Spleen (tissue), 11 donors: ENCODE results near the gene PLEKHF1. TPM values are rescaled to one million over a fixed set of nuclear protein-coding genes. Genes with fewer than 3 reads are reported as not detected.

ENCODE experiments used
- DNase-seq: peaks from one replicate; pipeline ENCODE4 v3.0.0-alpha.2; 2020
- H3K27ac ChIP-seq, 8 donors: fragments of 200-600 bp; sonication (generic) in 7 of 8; 1 replicate in 4 of 8; 2 replicates in 4 of 8; pipeline versions ENCODE4 v1.5.0 to v1.8.0; 2016 to 2021; ENCODE audit warnings: inconsistent platforms in 4 of 8, mild to moderate bottlenecking in 4 of 8, moderate library complexity in 1 of 8
- H3K27me3 ChIP-seq, 7 donors: fragments of 200-600 bp; sonication (generic) in 6 of 7; replicated peaks in 1 of 7; 1 replicate in 4 of 7; 2 replicates in 3 of 7; pipeline versions ENCODE4 v1.5.0 to v1.8.0; 2016 to 2021; ENCODE audit warnings: inconsistent platforms in 3 of 7, mild to moderate bottlenecking in 1 of 7
- H3K36me3 ChIP-seq, 6 donors: fragments of 200-600 bp; sonication (generic) in 5 of 6; 1 replicate in 4 of 6; 2 replicates in 2 of 6; pipeline versions ENCODE4 v1.5.0 to v1.8.0; 2016 to 2021; ENCODE audit warnings: inconsistent platforms in 2 of 6
- H3K4me1 ChIP-seq, 6 donors: fragments of 200-600 bp; sonication (generic) in 5 of 6; 1 replicate in 3 of 6; 2 replicates in 3 of 6; pipeline versions ENCODE4 v1.5.0 to v1.8.0; 2016 to 2021; ENCODE audit warnings: inconsistent platforms in 3 of 6
- H3K4me3 ChIP-seq, 8 donors: fragments of 200-600 bp; sonication (generic) in 7 of 8; 1 replicate in 4 of 8; 2 replicates in 4 of 8; pipeline versions ENCODE4 v1.5.0 to v1.8.0; 2016 to 2021; ENCODE audit warnings: inconsistent platforms in 4 of 8, mild to moderate bottlenecking in 4 of 8, moderate library complexity in 2 of 8
- H3K9me3 ChIP-seq, 8 donors: fragments of 200-600 bp; sonication (generic) in 7 of 8; 1 replicate in 4 of 8; 2 replicates in 4 of 8; pipeline versions ENCODE4 v1.5.0 to v1.8.0; 2016 to 2021; ENCODE audit warnings: inconsistent platforms in 4 of 8
- CTCF ChIP-seq, 11 experiments: fragments of 200-600 bp in 7 of 11; fragments of 450-650 bp in 4 of 11; sonication (generic) in 4 of 11; IDR thresholded peaks in 8 of 11; conservative IDR thresholded peaks in 3 of 11; 1 replicate in 7 of 11; 2 replicates in 4 of 11; pipeline versions ENCODE4 v1.4.0 to v1.8.0; 2016 to 2021; ENCODE audit warnings: antibody characterized with exemption in 11 of 11, inconsistent platforms in 4 of 11, mild to moderate bottlenecking in 1 of 11
- POLR2A ChIP-seq, 3 donors: fragments of 450-650 bp; IDR thresholded peaks; one replicate each; pipeline ENCODE4 v1.5.1; 2017; ENCODE audit warnings: antibody characterized with exemption in 3 of 3, mild to moderate bottlenecking in 1 of 3
- POLR2AphosphoS5 ChIP-seq, 3 donors: sonication (generic); formaldehyde crosslinking; IDR thresholded peaks; one replicate each; pipeline ENCODE4 v1.5.1; 2017; ENCODE audit warnings: antibody characterized with exemption in 3 of 3
- WGBS, 5 donors: extraction: QIAGEN DNeasy Blood & Tissue Kit in 3 of 5; methylation state at CpG; one replicate each; pipeline versions ENCODE4 v1.1.5 to v1.1.7; 2013 to 2018; 5-methylcytosine and 5-hydroxymethylcytosine counted together
- intact Hi-C: fragments of 100-400 bp; cut with DNase I; formaldehyde crosslinking; loops from one replicate; pipeline ENCODE4 v1.15.0; 2023; ENCODE audit warnings: low total_unique reads
- polyA plus RNA-seq, 3 donors: library from polyadenylated mRNA; stranded (reverse); fragments of 200-250 nt; gene quantifications; one replicate each; pipeline ENCODE4 v1.2.1, GENCODE V29; 2013
- total RNA-seq, 7 donors: library from RNA; depleted of rRNA in 3 of 7; stranded (reverse); fragments of >200 nt in 3 of 7; fragmentation: NEBNext Ultra II Directional in 4 of 7; extraction: Animal tissue kit (Norgen Biotek cat#: 25700) in 4 of 7; gene quantifications; one replicate each; pipeline versions ENCODE4 v1.1.0 to v1.2.1, GENCODE V29; 2016 to 2021
- donor health status: healthy with polysubstance abuse.
- donor health status: DM: no; HTN: no; CAD: no; lungs with moderate emphysema.
- donor health status: DM: no; HTN: no; CAD: no.
- donor health status: Bipolar disorder and iron deficiency.
- donor health status: healthy.
- donor health status: DM: no; HTN: no; CAD: no.
- donor health status: DM: yes; HTN: yes; CAD: no.

The PLEKHF1 gene
- total and polyA plus RNA-seq, 10 donors: 9.7 to 28.0 (median 18.2) TPM

GRCh38 chr19:29680447-29680846 is 15.2 kb downstream of the PLEKHF1 start:
- Histone ChIP-seq H3K4me3 (peak overlapping the region in 2 of 8 donors; percentile 13 to 42), H3K27ac (peak overlapping the region; percentile 6 to 93 (median 66)), H3K9me3 (no peaks in the 10 kb centered on the region), H3K27me3 (no peaks in the 10 kb centered on the region), H3K36me3 (peaks cover 0 to 36% (median 12%) of the 10 kb centered on the region in 6 donors), H3K4me1 (peaks cover 20 to 76% (median 67%) of the 10 kb centered on the region in 6 donors)
- 4 to 40% (median 12%) methylated on average over 2 to 12 of the region's 12 CpGs for WGBS, 5 donors
- intact Hi-C loops: no loop called here
- DNase-seq: peak; percentile 97
- TF ChIP-seq POLR2AphosphoS5 (IDR thresholded peaks at IDR 0.05): peak; percentile 89 to 93 (median 93)
- TF ChIP-seq CTCF (IDR thresholded peaks at IDR 0.05 in 8 of 11, conservative IDR thresholded peaks at IDR 0.05 in 3 of 11): no peak

- H3K4me1 ChIP-seq: peaks cover 20 to 71% (median 62%) of the 10 kb centered on the region in 6 donors
- no peaks in the 10 kb centered on the region for H3K9me3 ChIP-seq
- WGBS, 5 donors: 32 to 50% (median 42%) methylated on average over 6 to 7 of the region's 7 CpGs
- no peaks in the 10 kb centered on the region for H3K27me3 ChIP-seq
- peak overlapping the region in 7 of 8 donors; percentile 6 to 93 (median 66) for H3K27ac ChIP-seq
- DNase-seq: no peak
- no peak for TF ChIP-seq POLR2A (IDR thresholded peaks at IDR 0.05)
- peak overlapping the region in 2 of 8 donors; percentile 13 to 42 for H3K4me3 ChIP-seq
- intact Hi-C loops: no loop called here
- peaks cover 0 to 31% (median 7%) of the 10 kb centered on the region in 6 donors for H3K36me3 ChIP-seq
Measured at GRCh38 chr19:29680937-29681336, 15.7 kb downstream of the PLEKHF1 start.

GRCh38 chr19:29681422-29682235 is 16.4 kb downstream of the PLEKHF1 start:
- Histone ChIP-seq H3K27ac (peak overlapping the region in 4 of 8 donors; percentile 65 to 93 (median 86)), H3K36me3 (peaks cover 0 to 24% (median 3%) of the 10 kb centered on the region in 6 donors), H3K4me3 (peak overlapping the region in 1 of 8 donors; percentile 42), H3K4me1 (peaks cover 20 to 64% (median 55%) of the 10 kb centered on the region in 6 donors), H3K27me3 (no peaks in the 10 kb centered on the region), H3K9me3 (no peaks in the 10 kb centered on the region)
- peak; percentile 74 for DNase-seq
- intact Hi-C loops: no loop called here
- 83 to 89% (median 88%) methylated on average over 9 to 13 of the region's 13 CpGs for whole genome bisulfite sequencing, 5 donors
- peak in 1 of 3 donors; percentile 23 for TF ChIP-seq POLR2AphosphoS5 (IDR thresholded peaks at IDR 0.05)
- TF ChIP-seq CTCF (IDR thresholded peaks at IDR 0.05 in 8 of 11, conservative IDR thresholded peaks at IDR 0.05 in 3 of 11): no peak

GRCh38 chr19:29682236-29682895 is 17.1 kb downstream of the PLEKHF1 start:
- intact Hi-C loops: no loop called here
- Histone ChIP-seq H3K27ac (peak overlapping the region in 2 of 8 donors; percentile 83 to 93), H3K4me1 (peaks cover 20 to 57% (median 48%) of the 10 kb centered on the region in 6 donors), H3K9me3 (no peaks in the 10 kb centered on the region), H3K4me3 (no peak overlapping the region), H3K27me3 (no peaks in the 10 kb centered on the region), H3K36me3 (peaks cover 0 to 17% (median 3%) of the 10 kb centered on the region in 6 donors)
- DNase-seq: peak; percentile 74
- TF ChIP-seq POLR2AphosphoS5 (IDR thresholded peaks at IDR 0.05) (no peak), CTCF (IDR thresholded peaks at IDR 0.05 in 8 of 11, conservative IDR thresholded peaks at IDR 0.05 in 3 of 11) (no peak), POLR2A (IDR thresholded peaks at IDR 0.05) (no peak)
- 80 to 87% (median 82%) methylated on average over 13 to 16 of the region's 16 CpGs for WGBS, 5 donors
